HepG2 (cell line): ENCODE data around the gene CNP. TPM values are rescaled to one million over a fixed set of nuclear protein-coding genes. Genes with fewer than 3 reads are reported as not detected.
A peak's percentile ranks its signal among the peaks of the same experiment; 100 is the strongest.

ENCODE experiments used
- CSRNP1 ChIP-seq: sonication (generic); formaldehyde crosslinking; IDR thresholded peaks from 2 replicates; pipeline ENCODE4 v1.8.1; 2023; ENCODE audit warnings: mild to moderate bottlenecking, missing genetic modification reagents
- CTCF ChIP-seq: sonication (generic); formaldehyde crosslinking; IDR thresholded peaks from 2 replicates; pipeline ENCODE4 v1.5.0; 2020; ENCODE audit warnings: mild to moderate bottlenecking, missing genetic modification reagents, moderate library complexity
- EED ChIP-seq: sonication (generic); formaldehyde crosslinking; IDR thresholded peaks from 2 replicates; pipeline ENCODE4 v1.5.0; 2020; ENCODE audit warnings: mild to moderate bottlenecking, missing genetic modification reagents
- ETV5 ChIP-seq: IDR thresholded peaks from 2 replicates; pipeline ENCODE4 v1.6.1; 2018; ENCODE audit warnings: missing biosample characterization, missing genetic modification reagents, inconsistent platforms, borderline replicate concordance
- FUBP1 ChIP-seq: sonication (generic); formaldehyde crosslinking; IDR thresholded peaks from 2 replicates; pipeline ENCODE4 v1.5.1; 2020; ENCODE audit warnings: missing genetic modification reagents, mild to moderate bottlenecking, borderline replicate concordance
- LBX2 ChIP-seq: sonication (generic); formaldehyde crosslinking; IDR thresholded peaks from 2 replicates; pipeline ENCODE4 v1.5.0; 2020; ENCODE audit warnings: missing genetic modification reagents, mild to moderate bottlenecking, borderline replicate concordance
- MTF2 ChIP-seq: sonication (generic); formaldehyde crosslinking; IDR thresholded peaks from 2 replicates; pipeline ENCODE4 v1.5.0; 2020; ENCODE audit warnings: missing genetic modification reagents, borderline replicate concordance
- PHF20 ChIP-seq: sonication (generic); formaldehyde crosslinking; IDR thresholded peaks from 2 replicates; pipeline ENCODE4 v1.5.0; 2020; ENCODE audit warnings: mild to moderate bottlenecking, missing genetic modification reagents
- TBP ChIP-seq: sonication (generic); formaldehyde crosslinking; IDR thresholded peaks from 2 replicates; pipeline ENCODE4 v1.5.0; 2020; ENCODE audit warnings: missing genetic modification reagents
- TP53 ChIP-seq: sonication (generic); formaldehyde crosslinking; conservative IDR thresholded peaks from 2 replicates; pipeline ENCODE4 v1.4.0; 2020; ENCODE audit warnings: missing genetic modification reagents
- ZBTB26 ChIP-seq: IDR thresholded peaks from 2 replicates; pipeline ENCODE4 v1.6.1; 2016; ENCODE audit warnings: missing compliant biosample characterization, missing genetic modification reagents, borderline replicate concordance
- ZFYVE20 ChIP-seq: sonication (generic); formaldehyde crosslinking; IDR thresholded peaks from 2 replicates; pipeline ENCODE4 v1.8.0; 2023; ENCODE audit warnings: low read depth, mild to moderate bottlenecking, moderate library complexity, missing genetic modification reagents, borderline replicate concordance
- ZNF292 ChIP-seq: sonication (generic); formaldehyde crosslinking; IDR thresholded peaks from 2 replicates; pipeline ENCODE4 v1.8.1; 2022; ENCODE audit warnings: mild to moderate bottlenecking, low read depth, missing genetic modification reagents, borderline replicate concordance
- ZNF331 ChIP-seq: sonication (generic); formaldehyde crosslinking; IDR thresholded peaks from 2 replicates; pipeline ENCODE4 v1.4.0; 2020; ENCODE audit warnings: missing genetic modification reagents
- ZNF7 ChIP-seq: IDR thresholded peaks from 2 replicates; pipeline ENCODE4 v1.6.1; 2016; ENCODE audit warnings: missing biosample characterization, missing genetic modification reagents
- ZNF724P ChIP-seq: sonication (generic); formaldehyde crosslinking; IDR thresholded peaks from 2 replicates; pipeline ENCODE4 v1.8.0; 2022; ENCODE audit warnings: missing genetic modification reagents, borderline replicate concordance
- polyA plus RNA-seq, 8 experiments: library from polyadenylated mRNA; depleted of rRNA in 3 of 8; stranded (reverse) in 7 of 8; unstranded in 1 of 8; fragments of >200 nt; fragmentation: Illumina TruSeq in 4 of 8; extraction: Trizol in 4 of 8; gene quantifications; 2 replicates each; pipeline versions ENCODE4 v1.2.1 to v1.2.3, GENCODE V29; 2011 to 2016; ENCODE audit warnings: low read depth in 4 of 8, missing spikeins in 1 of 8, mixed read lengths in 1 of 8; ENCODE audit not compliant: insufficient read depth in 1 of 8
- total RNA-seq, 5 experiments: library from RNA; depleted of rRNA; stranded (reverse); fragments of >200 nt; fragmentation: Illumina TruSeq; extraction: Trizol; gene quantifications; 2 replicates each; pipeline ENCODE4 v1.2.3, GENCODE V29; 2016; ENCODE audit warnings: low read depth in 1 of 5

CNP gene
- total and polyA plus RNA-seq, 2 of the 13 experiments (the other 11 are each of a cell fraction or from before 2014, with no cell fraction given), result 97.2 to 161 TPM

GRCh38 chr17:41965694-41966462, 717 bp upstream of the CNP start (continued):
- TF ChIP-seq FUBP1 (no peak), CSRNP1 (CRISPR knock-in tag) (no peak), ZFYVE20 (CRISPR knock-in tag) (no peak), EED (0 out of 2 replicates have a peak, but pooled peaks have one; percentile 43), TBP (CRISPR knock-in tag) (no peak), ZNF331 (CRISPR knock-in tag) (peak; percentile 29; the same call in 1 of the 2 replicates), ZNF724P (CRISPR knock-in tag) (peak; percentile 78; the same call in 1 of the 2 replicates), TP53 (CRISPR knock-in tag) (no peak), CTCF (CRISPR knock-in tag) (peak; percentile 58), ETV5 (CRISPR knock-in tag) (no peak), MTF2 (CRISPR knock-in tag) (0 out of 2 replicates have a peak, but pooled peaks have one; percentile 11), ZNF292 (CRISPR knock-in tag) (no peak; the same call in 1 of the 2 replicates), ZBTB26 (CRISPR knock-in tag) (peak; percentile 73; the same call in 1 of the 2 replicates), PHF20 (peak; percentile 21; the same call in 1 of the 2 replicates), LBX2 (CRISPR knock-in tag) (0 out of 2 replicates have a peak, but pooled peaks have one; percentile 17), ZNF7 (CRISPR knock-in tag) (no peak)
